HG03558 (cell line): Measurements from ENCODE around the gene GDPD4.

Experiments used
- ATAC-seq: cut with Tn5 transposase; IDR thresholded peaks from one replicate; pipeline ENCODE4 v1.9.1; 2021; ENCODE audit warnings: moderate number of reproducible peaks; ENCODE audit not compliant: unreplicated experiment; ENCODE audit errors: extremely low read depth

The GDPD4 gene

GRCh38 chr11:77179681-77180080 lies 121.8 kb downstream of the GDPD4 start:
- no peak for ATAC-seq

- no peak for ATAC-seq
These were observed 122.4 kb downstream of the GDPD4 start for GRCh38 chr11:77179048-77179447.

GRCh38 chr11:77178150-77178549 lies 123.3 kb downstream of the GDPD4 start:
- no peak for ATAC-seq

GRCh38 chr11:77176996-77177395 lies 124.5 kb downstream of the GDPD4 start:
- no peak for ATAC-seq

GRCh38 chr11:77175869-77176539 lies 125.5 kb downstream of the GDPD4 start:
- no peak for ATAC-seq

GRCh38 chr11:77175021-77175842 lies 126.3 kb downstream of the GDPD4 start:
- ATAC-seq = no peak

GRCh38 chr11:77174559-77174958 lies 126.9 kb downstream of the GDPD4 start:
- no peak for ATAC-seq

GRCh38 chr11:77173494-77173893 lies 128.0 kb downstream of the GDPD4 start:
- no peak for ATAC-seq

GRCh38 chr11:77172666-77172982 lies 128.9 kb downstream of the GDPD4 start:
- no peak for ATAC-seq

- ATAC-seq = no peak
These were observed 129.4 kb downstream of the GDPD4 start for GRCh38 chr11:77171885-77172665.

- no peak for ATAC-seq
These were observed 130.2 kb downstream of the GDPD4 start for GRCh38 chr11:77171254-77171653.

- ATAC-seq = no peak
These were observed 131.4 kb downstream of the GDPD4 start for GRCh38 chr11:77170107-77170506.

- ATAC-seq = no peak
These were observed 133.7 kb downstream of the GDPD4 start for GRCh38 chr11:77167791-77168190.

- ATAC-seq = no peak
These were observed 134.3 kb downstream of the GDPD4 start for GRCh38 chr11:77167111-77167626.
